ENCODE results near the gene PDYN.

The PDYN gene

GRCh38 chr20:2002365-2002764, 8.5 kb upstream of the PDYN start:
- no peak for TF ChIP-seq CTCF (conservative IDR thresholded peaks at IDR 0.05)
- TF ChIP-seq ZFX (IDR thresholded peaks at IDR 0.05): no peak
- no peak overlapping the region for H3K27ac ChIP-seq

- TF ChIP-seq ZFX (IDR thresholded peaks at IDR 0.05): no peak
- TF ChIP-seq CTCF (conservative IDR thresholded peaks at IDR 0.05): no peak
- H3K27ac ChIP-seq: no peak overlapping the region
These were observed 7.3 kb upstream of the PDYN start for GRCh38 chr20:2001119-2001518.

- H3K27ac ChIP-seq: no peak overlapping the region
- TF ChIP-seq ZFX (IDR thresholded peaks at IDR 0.05): no peak
- TF ChIP-seq CTCF (conservative IDR thresholded peaks at IDR 0.05): no peak
These were observed 6.4 kb upstream of the PDYN start for GRCh38 chr20:2000285-2000684.

- no peak overlapping the region for H3K27ac ChIP-seq
- TF ChIP-seq CTCF (conservative IDR thresholded peaks at IDR 0.05): no peak
- TF ChIP-seq ZFX (IDR thresholded peaks at IDR 0.05): no peak
These were observed 4.9 kb upstream of the PDYN start for GRCh38 chr20:1998715-1999114.

- TF ChIP-seq CTCF (conservative IDR thresholded peaks at IDR 0.05) (no peak), ZFX (IDR thresholded peaks at IDR 0.05) (no peak)
- no peak overlapping the region for H3K27ac ChIP-seq
These were observed 4.3 kb upstream of the PDYN start for GRCh38 chr20:1998193-1998520.

GRCh38 chr20:1997483-1998192, 3.8 kb upstream of the PDYN start:
- TF ChIP-seq ZFX (IDR thresholded peaks at IDR 0.05) (no peak), CTCF (conservative IDR thresholded peaks at IDR 0.05) (no peak)
- no peak overlapping the region for H3K27ac ChIP-seq

GRCh38 chr20:1995531-1996310, 1.9 kb upstream of the PDYN start:
- TF ChIP-seq CTCF (conservative IDR thresholded peaks at IDR 0.05) (no peak), ZFX (IDR thresholded peaks at IDR 0.05) (no peak)
- H3K27ac ChIP-seq: no peak overlapping the region

All from C4-2B (cell line).